Activated CD8-positive, alpha-beta memory T cell treated with anti-CD3 and anti-CD28 coated beads, Interleukin-2, amount 50 U/mL, for 4 hours (primary cell): Measurements from ENCODE around the gene TSPAN15.
"Not testable (repeated sequence)": the region's sequence is repeated elsewhere in the genome, so short reads cannot be mapped to it uniquely, and the experiment has no call there.

Experiments
- DNase-seq: peaks from one replicate; pipeline ENCODE4 v3.0.0-alpha.2; 2020

The TSPAN15 gene

DNA sequence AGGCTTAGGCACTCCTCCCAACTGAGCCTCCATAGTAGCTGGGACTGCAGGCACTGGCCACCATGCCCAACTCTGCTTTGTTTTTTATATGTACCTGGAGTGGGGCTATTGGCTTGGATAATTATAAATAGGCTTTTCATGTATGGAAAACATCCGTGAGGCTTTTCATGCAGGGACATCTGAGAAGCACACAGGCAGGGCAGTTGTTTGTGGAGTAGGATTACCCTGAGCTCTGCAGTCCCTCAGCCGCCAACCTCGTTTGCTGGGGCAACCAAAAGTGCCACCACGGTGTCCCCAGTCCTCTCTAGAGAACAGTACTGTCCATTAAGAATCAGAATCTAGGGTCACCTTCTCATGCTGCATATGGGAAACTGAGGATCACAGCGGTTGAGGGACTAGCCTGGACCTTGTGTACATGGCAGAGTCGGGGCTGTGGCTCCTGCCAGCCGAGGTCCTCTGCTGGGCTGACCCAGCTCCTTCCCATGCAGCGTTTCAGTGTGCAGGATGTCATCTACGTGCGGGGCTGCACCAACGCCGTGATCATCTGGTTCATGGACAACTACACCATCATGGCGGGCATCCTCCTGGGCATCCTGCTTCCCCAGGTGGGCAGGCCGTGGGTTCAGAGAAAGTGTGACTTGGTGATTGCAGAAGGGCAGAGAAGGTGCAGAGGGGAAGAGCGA is 54.5 kb downstream of the TSPAN15 start:
- no peak for DNase-seq

DNA sequence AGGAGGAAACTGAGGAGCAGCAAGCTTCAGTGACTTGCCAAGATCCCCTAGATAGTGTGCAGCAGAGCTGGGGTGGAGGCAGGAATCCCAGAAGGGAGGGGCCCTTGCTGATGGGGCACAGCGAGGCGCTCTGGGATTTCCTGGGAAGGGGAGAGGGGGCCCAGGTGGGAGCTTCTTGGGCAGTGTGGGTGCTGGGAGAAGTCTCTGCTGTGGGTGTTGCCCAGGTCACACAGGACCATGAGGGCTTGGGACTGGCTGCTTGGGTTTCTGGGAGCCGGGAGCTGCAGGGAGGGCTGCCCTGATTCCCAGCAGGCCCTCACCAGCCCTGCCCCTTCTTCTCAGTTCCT is 55.2 kb downstream of the TSPAN15 start:
- no peak for DNase-seq

DNA sequence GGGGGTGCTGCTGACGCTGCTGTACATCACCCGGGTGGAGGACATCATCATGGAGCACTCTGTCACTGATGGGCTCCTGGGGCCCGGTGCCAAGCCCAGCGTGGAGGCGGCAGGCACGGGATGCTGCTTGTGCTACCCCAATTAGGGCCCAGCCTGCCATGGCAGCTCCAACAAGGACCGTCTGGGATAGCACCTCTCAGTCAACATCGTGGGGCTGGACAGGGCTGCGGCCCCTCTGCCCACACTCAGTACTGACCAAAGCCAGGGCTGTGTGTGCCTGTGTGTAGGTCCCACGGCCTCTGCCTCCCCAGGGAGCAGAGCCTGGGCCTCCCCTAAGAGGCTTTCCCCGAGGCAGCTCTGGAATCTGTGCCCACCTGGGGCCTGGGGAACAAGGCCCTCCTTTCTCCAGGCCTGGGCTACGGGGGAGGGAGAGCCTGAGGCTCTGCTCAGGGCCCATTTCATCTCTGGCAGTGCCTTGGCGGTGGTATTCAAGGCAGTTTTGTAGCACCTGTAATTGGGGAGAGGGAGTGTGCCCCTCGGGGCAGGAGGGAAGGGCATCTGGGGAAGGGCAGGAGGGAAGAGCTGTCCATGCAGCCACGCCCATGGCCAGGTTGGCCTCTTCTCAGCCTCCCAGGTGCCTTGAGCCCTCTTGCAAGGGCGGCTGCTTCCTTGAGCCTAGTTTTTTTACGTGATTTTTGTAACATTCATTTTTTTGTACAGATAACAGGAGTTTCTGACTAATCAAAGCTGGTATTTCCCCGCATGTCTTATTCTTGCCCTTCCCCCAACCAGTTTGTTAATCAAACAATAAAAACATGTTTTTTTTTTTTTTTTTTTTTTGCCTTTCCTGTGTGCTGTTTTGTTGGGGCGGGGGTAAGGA is 55.8 kb downstream of the TSPAN15 start:
- no peak for DNase-seq

DNA sequence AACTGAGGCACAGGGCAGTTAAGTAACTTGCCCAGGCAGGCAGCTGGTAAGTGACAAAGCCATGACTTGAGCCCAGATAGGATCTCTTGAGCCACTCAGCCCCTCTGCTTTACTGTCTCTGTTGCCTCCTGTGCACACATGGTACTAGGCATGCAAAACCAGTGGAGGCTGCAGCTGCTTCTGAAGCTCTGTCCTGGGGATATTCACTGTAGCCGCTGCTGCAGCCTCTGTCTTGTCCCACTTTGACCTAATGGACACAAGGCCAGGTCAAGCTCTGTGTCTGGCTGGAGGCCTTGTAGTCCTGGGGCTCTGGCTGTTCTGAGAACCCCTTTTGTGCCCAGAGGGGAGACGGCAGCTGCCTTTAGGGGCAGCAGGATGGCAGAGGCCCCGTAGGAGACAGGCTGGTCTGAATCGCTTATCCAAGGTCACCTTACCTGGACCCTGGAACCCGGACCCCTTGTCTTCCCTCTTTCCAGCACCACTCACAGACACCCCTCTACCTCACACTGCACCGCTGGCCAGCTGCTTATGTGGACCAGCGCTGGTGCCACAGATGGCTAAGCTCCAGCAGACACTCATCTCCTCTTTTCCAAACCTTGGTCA is 57.6 kb downstream of the TSPAN15 start:
- no peak for DNase-seq

DNA sequence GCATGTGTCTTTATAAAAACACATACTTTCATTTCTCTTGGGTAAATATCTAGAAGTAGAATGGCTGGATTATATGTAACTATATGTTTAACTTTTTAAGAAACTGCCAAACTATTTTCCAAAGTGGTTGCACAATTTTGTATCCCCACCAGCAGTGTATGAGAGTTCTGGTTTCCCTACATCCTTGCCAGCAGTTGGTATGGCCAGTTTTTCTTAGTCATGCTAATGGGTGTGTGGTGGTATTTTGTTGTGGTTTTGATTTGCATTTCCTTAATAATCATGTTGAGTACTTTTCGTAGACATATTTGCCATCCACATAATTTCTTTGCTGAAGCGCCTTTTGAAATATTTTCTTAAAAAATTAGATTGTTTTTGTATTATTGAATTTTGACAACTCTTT is 61.6 kb downstream of the TSPAN15 start:
- no peak for DNase-seq

DNA sequence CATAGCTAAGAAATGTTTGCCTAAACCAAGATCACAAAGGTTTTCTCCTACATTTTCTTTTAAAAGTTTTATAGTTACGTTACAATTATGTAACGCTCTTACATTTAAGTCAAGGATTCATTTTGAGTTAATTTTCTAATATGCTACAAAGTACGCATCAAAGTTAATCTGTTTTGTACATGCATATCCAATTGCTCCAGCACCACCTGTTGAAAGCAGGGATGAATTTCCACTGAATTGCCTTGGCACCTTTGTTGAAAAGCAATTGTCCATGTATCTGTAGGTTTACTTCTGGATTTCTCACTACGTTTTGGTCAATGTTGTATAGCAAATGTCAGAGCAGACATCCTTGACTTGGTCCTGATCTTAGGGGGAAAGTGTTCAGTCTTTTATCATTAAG is 62.4 kb downstream of the TSPAN15 start:
- DNase-seq = no peak

DNA sequence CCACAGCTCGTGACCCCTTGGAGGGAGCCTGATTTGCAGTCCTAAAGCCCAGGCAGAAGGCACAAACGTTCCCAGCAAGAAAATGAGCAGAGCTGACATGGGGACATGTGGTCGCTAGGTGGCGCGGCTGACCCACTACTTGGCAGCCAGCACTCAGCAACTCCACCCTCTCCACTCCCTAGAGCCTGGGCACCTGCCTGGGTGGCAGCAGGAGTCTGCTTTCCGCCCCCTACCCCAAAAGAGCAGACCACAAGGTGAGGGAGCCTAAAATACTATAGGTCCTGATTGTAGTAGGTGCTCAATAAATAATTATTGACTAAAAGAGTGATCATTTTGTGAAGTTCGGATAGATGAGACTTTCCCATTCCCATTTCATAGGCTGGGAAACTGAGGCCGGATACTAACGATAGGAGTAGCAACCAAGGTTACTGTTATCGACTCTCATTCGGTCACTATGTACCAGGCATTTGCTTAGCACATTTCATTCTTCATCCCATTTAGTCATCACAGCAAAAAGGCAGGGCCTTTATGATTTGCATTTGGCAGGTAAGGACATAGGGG is 64.5 kb downstream of the TSPAN15 start:
- DNase-seq = peak; percentile 80

DNA sequence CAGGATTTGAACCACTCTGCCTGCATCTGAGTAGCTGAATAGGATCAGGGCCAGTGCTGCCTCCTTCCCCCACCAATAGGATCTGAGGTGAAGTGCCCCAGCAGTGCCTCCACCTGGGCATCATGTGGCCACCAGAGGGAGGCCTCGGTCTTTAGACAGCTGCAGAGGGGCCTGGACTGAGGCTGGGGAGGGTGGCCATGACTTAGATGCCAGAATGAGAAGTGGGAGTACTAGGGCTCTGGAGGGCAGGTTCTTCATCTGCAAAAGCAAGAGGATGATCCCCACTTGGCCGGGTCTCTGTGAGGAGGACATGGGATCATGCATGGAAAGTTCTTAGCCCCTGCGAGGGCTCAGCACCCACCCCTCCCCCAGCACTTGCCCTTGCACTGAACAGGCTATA is 65.1 kb downstream of the TSPAN15 start:
- DNase-seq = no peak

DNA sequence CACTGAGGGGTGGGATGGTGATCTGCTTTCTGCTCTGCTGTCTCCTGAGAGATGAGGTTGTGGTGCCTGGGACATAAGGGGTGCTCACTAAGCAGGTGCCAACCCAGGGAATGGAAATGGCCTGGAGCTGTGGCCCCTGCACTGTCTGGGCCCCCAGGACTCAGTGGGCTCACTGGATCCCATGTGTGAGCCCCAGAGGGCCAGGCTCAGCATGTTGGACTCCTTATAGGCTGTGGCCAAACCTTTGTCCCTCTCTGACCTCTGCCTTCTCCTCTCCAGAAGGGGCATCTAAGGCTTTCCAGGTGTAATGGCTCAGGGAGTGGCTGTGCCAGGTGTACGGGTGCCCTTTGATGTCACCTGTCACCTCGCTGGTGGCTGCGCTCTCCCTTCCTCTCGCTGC is 65.5 kb downstream of the TSPAN15 start:
- DNase-seq = no peak

DNA sequence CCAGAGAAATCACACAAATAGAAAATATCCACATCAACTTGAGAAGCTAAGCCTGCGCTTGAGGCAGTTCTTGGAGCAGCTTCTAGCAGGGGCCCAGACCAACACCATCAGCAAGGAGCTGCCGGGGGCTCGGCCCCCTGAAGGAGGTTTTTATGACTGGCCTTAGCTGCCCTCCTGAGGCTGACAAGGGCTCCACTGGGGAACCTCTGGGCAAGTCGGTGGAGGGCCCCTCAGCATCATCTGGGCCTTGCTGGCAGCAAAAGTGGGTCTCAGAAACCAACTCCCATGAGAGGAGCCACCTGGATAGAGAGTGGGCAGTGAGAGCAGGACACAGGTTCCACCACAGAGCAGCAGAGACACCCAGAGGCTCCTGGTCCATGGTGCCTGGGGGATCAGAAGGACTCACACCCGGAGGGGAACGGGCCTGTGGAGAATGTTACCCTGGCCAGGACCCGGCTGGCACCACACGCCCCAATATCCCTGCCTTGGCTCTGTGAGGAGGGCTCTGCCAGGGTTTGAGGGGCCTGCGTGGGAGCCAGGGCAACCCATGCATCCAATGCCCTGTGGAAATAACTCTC is 66.1 kb downstream of the TSPAN15 start:
- no peak for DNase-seq

DNA sequence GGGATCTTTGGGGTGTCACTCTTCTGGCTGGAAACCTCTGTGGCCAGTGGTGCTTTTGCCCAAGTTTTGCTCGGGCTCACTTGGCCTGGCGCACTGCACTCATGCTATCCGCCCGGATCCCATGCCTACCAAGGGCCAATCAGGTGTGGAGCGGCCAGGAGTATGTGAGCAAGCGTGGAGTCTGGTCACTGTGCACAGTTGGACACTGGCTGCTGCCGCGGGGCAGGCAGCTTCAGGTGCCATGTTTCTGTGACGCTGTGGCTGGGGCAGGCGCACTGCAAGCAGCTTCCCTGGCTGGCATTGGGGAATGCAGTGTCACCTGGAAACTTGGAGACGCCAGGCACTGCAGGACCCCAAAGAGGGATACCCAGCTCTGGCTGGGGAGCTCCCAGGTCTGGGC is 76.7 kb downstream of the TSPAN15 start:
- DNase-seq = no peak

DNA sequence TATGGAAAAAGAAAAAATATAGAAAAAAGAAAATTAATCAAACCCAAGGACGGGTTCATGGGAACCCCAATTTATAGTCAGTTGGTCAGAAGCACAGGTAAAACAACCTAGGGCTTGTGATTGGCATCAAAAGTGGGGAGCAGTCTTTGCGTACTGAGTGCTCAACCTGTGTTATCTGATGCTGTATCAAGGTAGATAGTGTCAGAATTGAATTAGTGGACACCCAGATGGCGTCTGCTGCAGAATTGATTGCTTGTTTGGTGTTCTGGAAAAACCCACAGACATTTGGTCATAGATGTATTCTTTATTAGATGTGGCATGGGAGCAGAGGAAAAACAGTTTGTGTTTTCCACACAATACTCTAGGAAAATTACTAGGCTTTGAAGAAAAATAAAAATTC is 82.4 kb downstream of the TSPAN15 start:
- DNase-seq = no peak

DNA sequence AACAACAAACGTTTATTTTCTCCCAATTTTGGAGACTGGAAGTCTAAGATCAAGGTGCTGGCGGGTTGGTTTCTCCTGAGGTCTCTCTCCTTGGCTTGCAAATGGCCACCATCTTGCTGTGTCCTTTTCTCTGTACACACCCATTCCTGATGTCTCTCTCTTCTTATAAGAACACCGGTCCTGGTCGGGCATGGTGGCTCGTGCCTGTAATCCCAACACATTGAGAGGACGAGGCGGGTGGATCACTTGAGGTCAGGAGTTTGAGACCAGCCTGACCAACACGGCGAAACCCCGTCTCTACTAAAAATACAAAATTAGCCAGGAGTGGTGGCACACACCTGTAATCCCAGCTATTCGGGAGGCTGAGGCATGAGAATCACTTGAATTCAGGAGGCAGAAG is 85.3 kb downstream of the TSPAN15 start:
- DNase-seq = not testable (repeated sequence)

DNA sequence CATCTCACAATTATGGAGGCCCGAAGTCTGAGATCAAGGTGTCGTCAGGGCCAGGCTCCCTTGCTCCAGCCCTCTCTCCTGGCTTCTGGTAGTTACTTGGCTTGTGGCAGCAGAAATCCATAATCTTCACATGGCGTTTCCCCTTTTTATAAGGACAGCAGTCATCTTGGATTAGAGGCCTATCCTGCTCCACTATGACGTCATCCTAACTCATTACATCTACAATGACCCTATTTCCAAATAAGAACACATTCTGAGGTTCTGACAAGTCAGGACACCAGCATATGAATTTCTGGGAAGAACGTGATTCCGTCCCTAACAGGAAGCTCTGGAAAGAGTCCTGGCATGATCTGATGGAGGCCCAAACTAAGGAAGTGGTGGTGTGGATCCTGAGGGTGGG is 86.2 kb downstream of the TSPAN15 start:
- DNase-seq = no peak

DNA sequence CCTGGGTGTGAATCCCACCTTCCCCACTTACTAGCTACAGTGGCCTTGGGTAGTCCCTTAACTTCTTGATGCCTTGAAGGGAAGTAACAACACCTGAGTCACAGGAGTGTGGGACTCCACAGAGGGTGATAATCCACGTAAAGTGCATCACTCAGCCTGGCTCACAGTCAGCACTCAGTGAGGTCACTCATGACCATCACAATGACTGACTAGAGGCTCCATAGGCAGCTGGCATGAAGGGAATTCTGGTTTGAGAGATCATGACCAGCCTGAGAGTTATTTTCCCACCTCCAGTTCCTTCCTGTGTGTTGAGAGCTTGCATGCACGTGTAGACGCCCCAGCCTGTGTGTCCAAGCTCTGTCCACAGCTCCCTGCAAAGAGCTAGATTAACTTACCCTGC is 87.2 kb downstream of the TSPAN15 start:
- DNase-seq = no peak

DNA sequence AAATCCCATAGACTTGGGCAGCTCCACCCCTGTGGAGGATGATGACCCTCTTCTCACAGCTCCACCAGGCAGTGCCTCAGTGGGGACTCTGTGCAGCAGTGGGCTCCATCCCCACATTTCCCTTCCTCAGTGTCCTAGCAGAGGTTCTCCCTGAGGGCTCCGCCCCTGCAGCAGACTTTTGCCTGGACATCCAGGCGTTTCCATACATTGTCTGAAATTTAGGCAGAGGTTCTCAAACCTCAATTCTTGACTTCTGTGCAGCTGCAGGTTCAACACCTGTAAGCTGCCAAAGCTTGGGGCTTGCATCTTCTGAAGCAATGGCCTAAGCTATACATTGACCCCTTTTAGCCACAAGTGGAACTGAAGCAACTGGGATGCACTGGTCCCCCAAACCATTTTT is 90.2 kb downstream of the TSPAN15 start:
- DNase-seq = no peak

DNA sequence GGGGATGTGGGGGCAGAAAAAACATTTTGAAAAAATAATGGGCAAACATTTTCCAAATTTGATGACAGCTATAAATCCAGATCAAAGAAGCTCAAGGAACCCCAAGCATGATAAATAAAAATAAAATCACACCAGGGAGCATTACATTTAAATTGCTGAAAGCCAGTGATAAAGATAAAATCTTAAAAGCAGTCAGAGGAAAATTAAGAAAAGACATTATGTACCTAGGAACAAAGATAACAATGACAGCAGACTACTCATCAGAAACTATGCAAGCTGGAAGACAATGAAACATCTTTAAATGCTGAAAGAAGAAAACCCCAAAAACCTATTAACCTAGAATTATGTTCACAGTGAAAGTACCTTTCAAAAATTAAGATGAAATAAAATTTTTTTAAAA is 98.7 kb downstream of the TSPAN15 start:
- no peak for DNase-seq

DNA sequence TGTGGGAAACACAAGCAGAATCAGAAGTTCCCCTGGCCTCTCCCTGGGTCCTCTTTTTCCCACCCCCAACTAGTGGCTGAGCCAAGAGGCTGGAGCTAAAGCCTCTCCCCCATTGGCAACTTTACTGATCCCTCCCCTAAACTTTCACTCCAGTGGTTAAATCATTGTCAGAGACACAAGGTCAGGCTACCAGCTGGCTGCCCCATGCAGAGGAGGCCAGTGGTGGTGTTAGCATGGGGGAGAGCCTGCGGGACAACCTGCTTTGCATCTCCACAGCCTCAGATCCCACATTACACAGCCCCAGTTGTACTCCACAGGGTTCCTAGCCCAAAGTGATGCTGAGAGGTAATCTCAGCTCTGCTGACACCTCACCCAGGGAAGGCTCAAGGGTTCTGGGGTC is 101.0 kb downstream of the TSPAN15 start:
- no peak for DNase-seq

DNA sequence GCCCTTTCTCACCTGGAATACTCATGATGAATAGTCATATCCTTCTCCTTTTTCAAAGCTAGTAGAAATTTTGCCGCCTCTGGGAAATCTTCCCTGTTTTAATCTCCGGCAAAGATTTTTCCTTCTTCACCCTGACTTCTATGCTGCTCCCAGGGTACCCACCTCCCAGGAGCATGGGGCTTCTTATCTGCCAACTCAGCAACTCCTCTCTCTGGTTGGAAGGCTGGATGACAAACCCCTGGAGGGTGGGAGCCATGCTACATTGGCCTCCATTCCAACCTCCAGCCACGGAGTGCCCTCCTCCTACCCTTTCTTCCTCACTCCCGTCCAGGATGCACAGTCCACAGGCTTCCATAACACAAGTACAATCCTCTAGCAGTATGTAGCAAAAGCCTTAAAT is 102.1 kb downstream of the TSPAN15 start:
- no peak for DNase-seq

DNA sequence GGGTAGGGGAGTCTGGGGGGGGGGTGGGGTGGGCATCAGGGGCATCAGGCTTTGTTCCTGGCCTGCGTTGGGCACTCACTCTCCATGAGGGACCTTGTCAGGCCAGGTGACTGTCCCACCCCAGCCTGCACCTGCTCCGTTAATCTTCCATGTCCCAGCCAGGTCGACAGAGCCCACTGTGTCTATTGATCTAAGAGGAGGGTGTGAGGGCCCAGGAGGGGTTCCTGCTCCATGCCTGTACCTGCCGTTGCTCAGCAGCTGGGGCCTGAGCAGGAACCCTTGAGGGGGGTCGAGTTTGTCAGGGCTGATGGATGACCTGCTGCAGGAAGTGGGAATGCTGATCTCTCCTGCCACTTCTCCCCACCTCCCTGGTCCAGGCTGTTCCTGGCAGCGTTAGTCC is 103.3 kb downstream of the TSPAN15 start:
- no peak for DNase-seq
